ENCODE data around the gene MMP12.

- TF ChIP-seq, protein P1, sequence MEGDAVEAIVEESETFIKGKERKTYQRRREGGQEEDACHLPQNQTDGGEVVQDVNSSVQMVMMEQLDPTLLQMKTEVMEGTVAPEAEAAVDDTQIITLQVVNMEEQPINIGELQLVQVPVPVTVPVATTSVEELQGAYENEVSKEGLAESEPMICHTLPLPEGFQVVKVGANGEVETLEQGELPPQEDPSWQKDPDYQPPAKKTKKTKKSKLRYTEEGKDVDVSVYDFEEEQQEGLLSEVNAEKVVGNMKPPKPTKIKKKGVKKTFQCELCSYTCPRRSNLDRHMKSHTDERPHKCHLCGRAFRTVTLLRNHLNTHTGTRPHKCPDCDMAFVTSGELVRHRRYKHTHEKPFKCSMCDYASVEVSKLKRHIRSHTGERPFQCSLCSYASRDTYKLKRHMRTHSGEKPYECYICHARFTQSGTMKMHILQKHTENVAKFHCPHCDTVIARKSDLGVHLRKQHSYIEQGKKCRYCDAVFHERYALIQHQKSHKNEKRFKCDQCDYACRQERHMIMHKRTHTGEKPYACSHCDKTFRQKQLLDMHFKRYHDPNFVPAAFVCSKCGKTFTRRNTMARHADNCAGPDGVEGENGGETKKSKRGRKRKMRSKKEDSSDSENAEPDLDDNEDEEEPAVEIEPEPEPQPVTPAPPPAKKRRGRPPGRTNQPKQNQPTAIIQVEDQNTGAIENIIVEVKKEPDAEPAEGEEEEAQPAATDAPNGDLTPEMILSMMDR (conservative IDR thresholded peaks at IDR 0.05; ENCODE audit: low read length), result no peak
- no peak for TF ChIP-seq EZH2phosphoT487 (IDR thresholded peaks at IDR 0.05; ENCODE audit: borderline replicate concordance, low read depth, low read length)
Measured at GRCh38 chr11:102837646-102838045, 37.1 kb downstream of the MMP12 start.
